ENCODE results near the gene GFY. TPM values are rescaled to one million over a fixed set of nuclear protein-coding genes. Genes with fewer than 3 reads are reported as not detected.

Gene GFY, protein sequence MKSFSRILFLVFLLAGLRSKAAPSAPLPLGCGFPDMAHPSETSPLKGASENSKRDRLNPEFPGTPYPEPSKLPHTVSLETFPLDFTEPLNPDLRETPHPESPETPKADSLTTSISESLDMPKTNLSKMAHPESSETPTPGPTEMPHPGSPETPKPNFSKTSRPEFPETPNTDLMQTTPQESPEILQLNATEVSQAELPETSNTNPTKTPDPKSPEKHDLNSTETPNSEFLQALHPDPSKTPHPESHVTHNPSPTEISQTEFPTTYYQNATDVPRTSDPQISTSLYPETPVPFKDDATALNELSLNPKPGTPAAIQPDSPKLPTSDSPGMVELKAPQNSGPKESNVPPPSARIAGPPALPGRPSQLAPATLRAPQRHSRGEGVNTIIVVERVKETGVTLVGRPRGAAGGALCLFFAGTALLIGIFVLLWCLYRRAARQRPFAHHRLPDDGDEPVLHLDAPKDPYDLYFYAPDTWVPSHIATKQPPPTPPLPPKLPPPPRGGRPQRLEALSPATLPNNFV
- total RNA-seq (2022) (not detected in 2 replicates), Bru-seq, nascent RNA (not detected), BruChase-seq, experiment 1, labeled RNA remaining after a 6-hour chase (not detected), BruChase-seq, experiment 2, labeled RNA remaining after a 2-hour chase (not detected)
- long read RNA-seq = 0 reads

- intact Hi-C loops (cut with micrococcal nuclease) = no loop called here
- H3K9me3 Mint-ChIP-seq (ENCODE audit: unreplicated experiment) = no peaks in the 10 kb centered on the region
- TF ChIP-seq, protein P1, sequence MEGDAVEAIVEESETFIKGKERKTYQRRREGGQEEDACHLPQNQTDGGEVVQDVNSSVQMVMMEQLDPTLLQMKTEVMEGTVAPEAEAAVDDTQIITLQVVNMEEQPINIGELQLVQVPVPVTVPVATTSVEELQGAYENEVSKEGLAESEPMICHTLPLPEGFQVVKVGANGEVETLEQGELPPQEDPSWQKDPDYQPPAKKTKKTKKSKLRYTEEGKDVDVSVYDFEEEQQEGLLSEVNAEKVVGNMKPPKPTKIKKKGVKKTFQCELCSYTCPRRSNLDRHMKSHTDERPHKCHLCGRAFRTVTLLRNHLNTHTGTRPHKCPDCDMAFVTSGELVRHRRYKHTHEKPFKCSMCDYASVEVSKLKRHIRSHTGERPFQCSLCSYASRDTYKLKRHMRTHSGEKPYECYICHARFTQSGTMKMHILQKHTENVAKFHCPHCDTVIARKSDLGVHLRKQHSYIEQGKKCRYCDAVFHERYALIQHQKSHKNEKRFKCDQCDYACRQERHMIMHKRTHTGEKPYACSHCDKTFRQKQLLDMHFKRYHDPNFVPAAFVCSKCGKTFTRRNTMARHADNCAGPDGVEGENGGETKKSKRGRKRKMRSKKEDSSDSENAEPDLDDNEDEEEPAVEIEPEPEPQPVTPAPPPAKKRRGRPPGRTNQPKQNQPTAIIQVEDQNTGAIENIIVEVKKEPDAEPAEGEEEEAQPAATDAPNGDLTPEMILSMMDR (IDR thresholded peaks at IDR 0.05; ENCODE audit: unreplicated experiment) = no peak
- peaks cover 22% of the 10 kb centered on the region for H3K4me1 Mint-ChIP-seq (ENCODE audit: insufficient read depth, unreplicated experiment)
- no TSS peak for BruUV-seq (replicated peaks)
- H3K27ac Mint-ChIP-seq (ENCODE audit: low read depth, unreplicated experiment) = no peak within 1 kb of the TSS
- no peak for DNase-seq (ENCODE audit: unreplicated experiment)
- POLR2A ChIA-PET = no interaction called here
- CTCF ChIA-PET = interaction anchor here (1.0 to 2.6 kb wide), 4 partner anchors 15 to 33 kb away, joined by 3 to 10 read pairs (median 3); no protein-coding TSS in a partner anchor
- H3K4me3 Mint-ChIP-seq (ENCODE audit: unreplicated experiment) = no peak within 1 kb of the TSS
- H3K27me3 Mint-ChIP-seq (ENCODE audit: insufficient read depth, unreplicated experiment) = peaks cover 89% of the 10 kb centered on the region
- H3K36me3 Mint-ChIP-seq (ENCODE audit: insufficient read depth, unreplicated experiment) = no peaks in the 10 kb centered on the region
Observed at GRCh38 chr19:49425178-49425577, at the start of gene GFY. Gene GFY, plus strand, starts transcription at chr19:49425388. Its CDS starts 1,043 bp downstream, at chr19:49426431.

DNA sequence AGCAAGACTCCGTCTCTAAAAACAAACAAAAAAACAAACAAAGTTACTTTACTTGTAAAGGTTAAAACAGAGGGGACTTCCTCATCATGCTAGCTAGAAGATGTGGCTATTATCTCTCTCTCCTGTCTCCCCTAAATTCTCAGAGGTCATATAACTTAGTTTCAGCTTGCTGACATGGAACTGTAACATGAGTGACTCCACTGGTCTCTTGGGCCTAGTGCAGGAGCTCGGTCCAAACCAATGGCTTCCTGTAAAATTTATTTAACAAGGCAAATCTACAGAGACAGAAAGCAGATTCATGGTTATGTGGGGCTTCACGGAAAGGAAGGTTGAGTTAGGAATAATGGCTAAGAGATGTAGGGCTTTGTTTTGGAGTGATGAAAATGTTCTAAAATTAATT, 46.7 kb upstream of the GFY start:
- H3K27me3 Mint-ChIP-seq (ENCODE audit: insufficient read depth, unreplicated experiment) = peaks cover 26% of the 10 kb centered on the region
- no peak overlapping the region for H3K27ac Mint-ChIP-seq (ENCODE audit: low read depth, unreplicated experiment)
- DNase-seq (ENCODE audit: unreplicated experiment) = no peak
- no TSS peak for BruUV-seq (replicated peaks)
- no peak overlapping the region for H3K4me3 Mint-ChIP-seq (ENCODE audit: unreplicated experiment)
- no peaks in the 10 kb centered on the region for H3K36me3 Mint-ChIP-seq (ENCODE audit: insufficient read depth, unreplicated experiment)
- intact Hi-C loops (cut with micrococcal nuclease) = no loop called here
- H3K4me1 Mint-ChIP-seq (ENCODE audit: insufficient read depth, unreplicated experiment) = no peaks in the 10 kb centered on the region
- POLR2A ChIA-PET = interaction anchor here (1.2 kb wide), 1 partner anchor 21 kb away, joined by 3 read pairs; no protein-coding TSS in a partner anchor
- TF ChIP-seq, protein P1 (IDR thresholded peaks at IDR 0.05; ENCODE audit: unreplicated experiment) = no peak
- CTCF ChIA-PET = interaction anchor here (0.6 kb wide), 1 partner anchor 762 kb away, joined by 3 read pairs; no protein-coding TSS in a partner anchor
- peaks cover 8% of the 10 kb centered on the region for H3K9me3 Mint-ChIP-seq (ENCODE audit: unreplicated experiment)

GRCh38 chr19:49380391-49380790, 44.8 kb upstream of the GFY start:
- intact Hi-C loops (cut with micrococcal nuclease) = no loop called here
- CTCF ChIA-PET = interaction anchor here (0.6 to 0.9 kb wide), 2 partner anchors 10 to 155 kb away, joined by 3 to 6 read pairs; no protein-coding TSS in a partner anchor
- no peaks in the 10 kb centered on the region for H3K4me1 Mint-ChIP-seq (ENCODE audit: insufficient read depth, unreplicated experiment)

More at GRCh38 chr19:49380391-49380790, 44.8 kb upstream of the GFY start:
- Mint-ChIP-seq H3K36me3 (ENCODE audit: insufficient read depth, unreplicated experiment) (no peaks in the 10 kb centered on the region), H3K9me3 (ENCODE audit: unreplicated experiment) (peaks cover 8% of the 10 kb centered on the region), H3K4me3 (ENCODE audit: unreplicated experiment) (no peak overlapping the region), H3K27ac (ENCODE audit: low read depth, unreplicated experiment) (no peak overlapping the region), H3K27me3 (ENCODE audit: insufficient read depth, unreplicated experiment) (peaks cover 18% of the 10 kb centered on the region)
- DNase-seq (ENCODE audit: unreplicated experiment) = no peak
- TF ChIP-seq, protein P1 (IDR thresholded peaks at IDR 0.05; ENCODE audit: unreplicated experiment) = no peak
- POLR2A ChIA-PET = interaction anchor here (0.7 kb wide), 1 partner anchor 73 kb away, joined by 3 read pairs; the partner anchor contains the start of gene ALDH16A1
- BruUV-seq (replicated peaks) = no TSS peak
